ENCODE data around the gene NLRX1.
"Not testable (repeated sequence)": the region's sequence is repeated elsewhere in the genome, so short reads cannot be mapped to it uniquely, and the experiment has no call there.

Gene NLRX1

GRCh38 chr11:119153049-119153818, 15.3 kb upstream of the NLRX1 start:
- no peak for DNase-seq

GRCh38 chr11:119154178-119154577, 14.3 kb upstream of the NLRX1 start:
- DNase-seq, result no peak

- DNase-seq, result no peak
Measured at GRCh38 chr11:119155733-119156492, 12.6 kb upstream of the NLRX1 start.

- no peak for DNase-seq
Measured at GRCh38 chr11:119156496-119156895, 12.0 kb upstream of the NLRX1 start.

- DNase-seq, result no peak
Measured at GRCh38 chr11:119157063-119157462, 11.5 kb upstream of the NLRX1 start.

- DNase-seq, result no peak
Measured at GRCh38 chr11:119158467-119158866, 10.1 kb upstream of the NLRX1 start.

- no peak for DNase-seq
Measured at GRCh38 chr11:119160151-119160550, 8.4 kb upstream of the NLRX1 start.

GRCh38 chr11:119161871-119162270, 6.7 kb upstream of the NLRX1 start:
- no peak for DNase-seq

- DNase-seq, result no peak
Measured at GRCh38 chr11:119166368-119167076, 2.0 kb upstream of the NLRX1 start.

- DNase-seq, result not testable (repeated sequence)
Measured at GRCh38 chr11:119167077-119167458, 1.5 kb upstream of the NLRX1 start.

- DNase-seq, result no peak
Measured at GRCh38 chr11:119167933-119168332, 592 bp upstream of the NLRX1 start.

GRCh38 chr11:119169282-119169719, 776 bp downstream of the NLRX1 start:
- DNase-seq, result peak in 1 of 2 donors; percentile 30

GRCh38 chr11:119172513-119172912, 4.0 kb downstream of the NLRX1 start:
- peak in 1 of 2 donors; percentile 12 for DNase-seq

GRCh38 chr11:119173453-119173852, 4.9 kb downstream of the NLRX1 start:
- DNase-seq, result no peak

GRCh38 chr11:119175493-119176077, 7.1 kb downstream of the NLRX1 start:
- DNase-seq, result no peak

GRCh38 chr11:119178166-119178680, 9.7 kb downstream of the NLRX1 start:
- DNase-seq, result no peak

- no peak for DNase-seq
Measured at GRCh38 chr11:119179342-119179741, 10.8 kb downstream of the NLRX1 start.

- DNase-seq, result no peak
Measured at GRCh38 chr11:119179983-119180382, 11.5 kb downstream of the NLRX1 start.

GRCh38 chr11:119180729-119181676, 12.5 kb downstream of the NLRX1 start:
- no peak for DNase-seq

GRCh38 chr11:119181677-119182412, 13.3 kb downstream of the NLRX1 start:
- no peak for DNase-seq

GRCh38 chr11:119184399-119184798, 15.9 kb downstream of the NLRX1 start:
- not testable (repeated sequence) for DNase-seq
